Muscle layer of colon (tissue), 2 donors: Measurements from ENCODE around the gene CBARP.
A peak's percentile ranks its signal among the peaks of the same experiment; 100 is the strongest.

Experiments
- H3K27ac ChIP-seq: one replicate; pipeline ENCODE4 v1.7.0; 2013; ENCODE audit warnings: low read depth, mild to moderate bottlenecking, low read length, moderate library complexity
- H3K27me3 ChIP-seq, 2 donors: one replicate each; pipeline ENCODE4 v1.7.0; 2013; ENCODE audit warnings: low read length in 2 of 2, mild to moderate bottlenecking in 2 of 2; ENCODE audit not compliant: insufficient read depth in 2 of 2, control insufficient read depth in 1 of 2
- H3K36me3 ChIP-seq: one replicate; pipeline ENCODE4 v1.7.0; 2013; ENCODE audit warnings: mild to moderate bottlenecking, low read length; ENCODE audit not compliant: insufficient read depth
- H3K4me1 ChIP-seq: one replicate; pipeline ENCODE4 v1.7.0; 2013; ENCODE audit warnings: mild to moderate bottlenecking, low read length; ENCODE audit not compliant: insufficient read depth
- H3K4me3 ChIP-seq, 2 donors: one replicate each; pipeline ENCODE4 v1.7.0; 2013; ENCODE audit warnings: low read length in 2 of 2, low read depth in 1 of 2, mild to moderate bottlenecking in 1 of 2, moderate library complexity in 1 of 2
- H3K9ac ChIP-seq: one replicate; pipeline ENCODE4 v1.7.0; 2013; ENCODE audit warnings: low read length
- H3K9me3 ChIP-seq: one replicate; pipeline ENCODE4 v1.7.0; 2013; ENCODE audit warnings: mild to moderate bottlenecking, low read length
- donor health status: abdominal sarcoma.
- donor health status: Adenocarcinoma of cecum.

Gene CBARP

DNA sequence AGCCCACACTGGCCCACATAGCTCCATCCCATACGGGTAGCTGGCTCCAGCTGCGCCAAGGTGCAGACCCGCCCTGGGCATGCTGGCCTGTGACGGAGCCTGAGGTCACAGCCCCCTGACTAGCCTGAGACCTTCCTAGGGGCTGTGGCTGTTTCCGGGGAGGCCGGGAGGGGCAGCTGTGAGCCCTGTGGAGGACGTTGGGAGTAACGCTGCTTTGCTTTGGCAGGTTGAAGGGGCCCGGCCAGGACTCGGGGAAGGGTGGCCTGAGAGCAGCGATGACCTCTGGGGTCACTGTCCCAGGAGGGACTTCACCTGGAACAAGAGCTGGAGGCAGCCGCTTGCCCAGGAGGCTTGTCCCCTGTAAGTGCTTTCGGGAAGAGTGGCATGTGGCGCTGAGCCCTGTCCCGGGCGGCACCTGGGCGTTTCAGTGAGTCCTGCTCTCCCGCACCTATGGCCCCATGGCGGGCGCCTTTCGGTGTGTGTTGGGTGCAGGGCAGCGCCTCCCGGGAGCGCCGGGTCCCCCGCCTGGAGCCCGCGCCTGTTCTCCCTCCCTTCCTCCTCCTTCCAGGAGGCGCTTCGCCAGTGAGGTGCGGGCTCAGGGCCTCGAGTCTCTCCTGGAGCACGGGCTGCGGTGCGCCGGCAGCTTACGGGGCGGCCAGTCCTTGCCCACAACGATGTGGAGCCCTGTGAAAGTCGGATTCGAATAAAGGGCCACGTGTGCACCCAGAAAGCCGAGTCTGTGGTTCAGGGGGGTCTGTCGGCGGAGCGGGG is 36.5 kb upstream of the CBARP start:
- Histone ChIP-seq H3K4me3 (peak overlapping the region in 1 of 2 donors; percentile 23), H3K4me1 (peaks cover 55% of the 10 kb centered on the region), H3K27ac (peak overlapping the region; percentile 89), H3K27me3 (no peaks in the 10 kb centered on the region), H3K9me3 (no peaks in the 10 kb centered on the region), H3K9ac (no peak overlapping the region), H3K36me3 (peaks cover 51% of the 10 kb centered on the region)

DNA sequence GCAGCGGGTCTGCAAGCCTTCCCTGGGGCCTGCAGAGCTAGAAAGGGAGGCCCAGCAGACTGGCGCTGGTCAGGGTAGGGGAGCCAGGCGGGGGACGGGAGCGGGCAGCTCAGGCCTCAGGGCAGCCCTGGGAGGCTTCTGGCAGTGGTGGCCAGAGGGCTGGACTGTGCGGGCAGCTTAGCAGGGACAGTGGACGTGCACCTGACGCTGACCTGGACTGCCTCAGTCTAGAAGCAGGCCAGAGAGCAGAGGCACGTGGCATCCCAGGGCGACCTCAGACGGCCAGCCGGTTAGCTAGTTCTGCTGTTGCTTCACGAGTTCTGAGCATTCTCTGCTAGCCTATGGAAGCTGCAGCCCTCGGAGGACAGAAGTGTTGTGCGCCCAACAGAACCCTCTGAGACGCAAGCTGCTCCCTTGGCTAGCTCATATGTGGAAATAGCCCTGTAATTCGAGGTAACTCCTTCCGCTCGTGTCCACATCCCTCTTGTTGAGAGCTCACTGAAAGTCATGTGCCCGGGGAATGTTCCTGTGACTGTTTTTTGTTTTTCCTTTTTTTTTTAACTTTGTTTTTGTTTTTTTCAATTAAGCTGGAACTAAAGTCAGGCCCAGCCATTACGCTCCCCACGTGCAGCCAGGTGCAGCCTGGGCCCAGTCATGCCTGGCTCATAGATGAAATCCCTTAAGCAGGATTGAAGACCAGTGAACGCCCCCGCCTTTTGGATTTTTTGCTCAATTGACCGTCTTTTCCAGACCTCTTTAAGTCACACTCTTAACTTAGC is 35.6 kb upstream of the CBARP start:
- Histone ChIP-seq H3K4me1 (peaks cover 59% of the 10 kb centered on the region), H3K27ac (peak overlapping the region; percentile 98), H3K9me3 (no peaks in the 10 kb centered on the region), H3K27me3 (no peaks in the 10 kb centered on the region), H3K4me3 (peak overlapping the region in 1 of 2 donors; percentile 11), H3K9ac (no peak overlapping the region), H3K36me3 (peaks cover 45% of the 10 kb centered on the region)

DNA sequence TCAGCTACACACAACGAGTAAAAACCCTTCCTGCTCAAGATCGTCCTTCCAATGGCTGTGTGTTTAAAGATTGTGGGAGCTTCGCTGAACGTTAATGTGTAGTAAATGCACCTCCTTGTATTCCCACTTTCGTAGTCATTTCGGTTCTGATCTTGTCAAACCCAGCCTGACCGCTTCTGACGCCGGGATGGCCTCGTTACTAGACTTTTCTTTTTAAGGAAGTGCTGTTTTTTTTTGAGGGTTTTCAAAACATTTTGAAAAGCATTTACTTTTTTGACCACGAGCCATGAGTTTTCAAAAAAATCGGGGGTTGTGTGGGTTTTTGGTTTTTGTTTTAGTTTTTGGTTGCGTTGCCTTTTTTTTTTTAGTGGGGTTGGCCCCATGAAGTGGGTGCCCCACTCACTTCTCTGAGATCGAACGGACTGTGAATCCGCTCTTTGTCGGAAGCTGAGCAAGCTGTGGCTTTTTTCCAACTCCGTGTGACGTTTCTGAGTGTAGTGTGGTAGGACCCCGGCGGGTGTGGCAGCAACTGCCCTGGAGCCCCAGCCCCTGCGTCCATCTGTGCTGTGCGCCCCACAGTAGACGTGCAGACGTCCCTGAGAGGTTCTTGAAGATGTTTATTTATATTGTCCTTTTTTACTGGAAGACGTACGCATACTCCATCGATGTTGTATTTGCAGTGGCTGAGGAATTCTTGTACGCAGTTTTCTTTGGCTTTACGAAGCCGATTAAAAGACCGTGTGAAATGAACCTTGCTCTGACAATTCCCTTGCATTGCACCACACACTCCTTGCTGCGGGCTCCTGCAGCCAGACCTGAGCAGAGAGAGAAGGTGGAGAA is 34.8 kb upstream of the CBARP start:
- Histone ChIP-seq H3K4me1 (peaks cover 67% of the 10 kb centered on the region), H3K9me3 (no peaks in the 10 kb centered on the region), H3K9ac (peak overlapping the region; percentile 91), H3K36me3 (peaks cover 45% of the 10 kb centered on the region), H3K27ac (peak overlapping the region; percentile 98), H3K4me3 (peak overlapping the region; percentile 2 to 83), H3K27me3 (no peaks in the 10 kb centered on the region)

DNA sequence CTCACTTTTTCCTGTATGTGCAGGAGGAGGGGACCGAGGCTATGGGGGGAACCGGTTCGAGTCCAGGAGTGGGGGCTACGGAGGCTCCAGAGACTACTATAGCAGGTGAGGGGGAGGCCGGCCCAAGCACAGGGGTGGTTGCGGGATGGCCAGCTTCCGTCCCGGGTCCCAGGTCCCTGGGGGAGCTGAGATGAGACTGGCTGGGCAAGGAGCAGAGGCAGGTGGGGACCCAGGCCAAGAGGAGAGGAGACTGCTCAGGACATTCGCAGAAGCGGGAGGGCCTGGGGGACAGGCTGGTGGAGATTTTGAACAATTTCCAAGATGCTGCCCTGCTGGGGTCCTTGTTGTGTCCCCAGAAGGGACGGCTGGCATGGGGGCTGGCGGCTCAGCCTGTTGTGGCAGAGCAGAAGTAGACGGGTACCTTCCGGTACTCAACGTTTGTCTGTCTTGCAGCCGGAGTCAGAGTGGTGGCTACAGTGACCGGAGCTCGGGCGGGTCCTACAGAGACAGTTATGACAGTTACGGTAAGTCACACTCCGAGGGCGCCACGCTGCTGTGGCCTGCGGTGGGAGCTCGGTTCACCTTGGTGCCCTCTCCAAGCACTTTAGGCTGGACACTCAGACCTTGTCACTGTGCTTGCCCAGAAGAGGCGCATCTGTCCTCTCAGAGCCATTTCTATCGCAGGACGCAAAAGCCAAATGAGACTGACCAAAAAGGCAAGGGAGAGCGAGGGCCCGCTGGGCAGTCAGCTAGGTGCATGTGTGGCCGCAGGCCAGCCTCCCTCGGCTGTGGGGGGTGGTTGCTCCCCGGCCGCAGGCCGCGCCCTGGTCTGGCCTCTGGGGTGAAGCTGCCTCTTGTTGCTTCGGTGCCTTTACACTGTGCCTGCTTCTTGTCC is 34.0 kb upstream of the CBARP start:
- Histone ChIP-seq H3K27ac (peak overlapping the region; percentile 98), H3K9ac (peak overlapping the region; percentile 91), H3K4me3 (peak overlapping the region; percentile 21 to 83), H3K36me3 (peaks cover 45% of the 10 kb centered on the region), H3K27me3 (no peaks in the 10 kb centered on the region), H3K4me1 (peaks cover 73% of the 10 kb centered on the region), H3K9me3 (no peaks in the 10 kb centered on the region)

DNA sequence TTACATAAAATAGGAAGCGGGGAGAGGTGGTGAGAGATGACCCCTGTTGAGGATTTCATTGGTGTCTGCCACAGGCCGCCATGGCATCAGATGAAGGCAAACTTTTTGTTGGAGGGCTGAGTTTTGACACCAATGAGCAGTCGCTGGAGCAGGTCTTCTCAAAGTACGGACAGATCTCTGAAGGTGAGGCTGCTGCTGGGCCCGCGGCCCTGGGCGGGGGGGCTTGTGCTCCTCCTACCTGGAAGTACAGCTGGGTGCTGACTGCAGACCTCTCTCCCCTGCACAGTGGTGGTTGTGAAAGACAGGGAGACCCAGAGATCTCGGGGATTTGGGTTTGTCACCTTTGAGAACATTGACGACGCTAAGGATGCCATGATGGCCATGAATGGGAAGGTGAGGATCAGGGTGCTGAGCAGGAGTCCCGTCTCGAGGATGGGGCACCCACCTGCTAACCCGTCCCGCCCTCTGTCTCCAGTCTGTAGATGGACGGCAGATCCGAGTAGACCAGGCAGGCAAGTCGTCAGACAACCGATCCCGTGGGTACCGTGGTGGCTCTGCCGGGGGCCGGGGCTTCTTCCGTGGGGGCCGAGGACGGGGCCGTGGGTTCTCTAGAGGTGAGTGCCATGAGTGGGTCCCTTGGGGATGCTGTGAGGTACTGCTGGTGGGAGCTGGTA is 33.2 kb upstream of the CBARP start:
- no peaks in the 10 kb centered on the region for H3K27me3 ChIP-seq
- peaks cover 45% of the 10 kb centered on the region for H3K36me3 ChIP-seq
- peak overlapping the region; percentile 91 for H3K9ac ChIP-seq
- H3K4me1 ChIP-seq: peaks cover 69% of the 10 kb centered on the region
- peak overlapping the region; percentile 76 to 83 for H3K4me3 ChIP-seq
- H3K9me3 ChIP-seq: no peaks in the 10 kb centered on the region
- H3K27ac ChIP-seq: peak overlapping the region; percentile 98

DNA sequence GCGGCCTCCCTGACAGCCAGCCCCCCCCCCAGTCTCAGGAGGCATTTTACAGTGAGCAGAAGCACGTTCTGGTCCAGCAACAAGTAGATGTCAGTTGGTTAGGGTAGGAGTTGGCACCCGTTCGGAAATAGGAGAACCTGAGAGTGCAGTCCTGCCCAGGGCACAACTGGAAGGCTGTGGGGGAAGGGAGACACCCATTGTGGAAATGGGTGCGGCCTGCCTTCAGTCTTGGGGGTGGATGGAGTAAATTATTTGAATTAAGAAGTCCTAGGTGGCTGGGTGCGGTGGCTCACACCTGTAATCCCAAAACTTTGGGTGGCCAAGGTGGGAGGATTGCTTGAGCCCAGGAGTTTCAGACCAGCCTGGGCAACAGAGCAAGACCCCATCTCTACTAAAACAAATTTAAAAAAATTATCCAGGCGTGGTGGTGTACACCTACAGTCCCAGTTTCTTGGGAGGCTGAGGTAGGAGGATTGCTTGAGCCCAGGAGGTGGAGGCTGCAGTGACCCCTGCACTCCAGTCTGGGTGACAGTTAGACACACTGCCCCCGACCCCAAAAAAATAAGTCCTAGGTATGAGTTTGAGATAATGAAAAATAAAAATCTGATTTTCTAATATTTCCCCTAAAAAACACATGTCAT is 32.5 kb upstream of the CBARP start:
- peak overlapping the region; percentile 98 for H3K27ac ChIP-seq
- peak overlapping the region; percentile 76 to 83 for H3K4me3 ChIP-seq
- H3K36me3 ChIP-seq: peaks cover 45% of the 10 kb centered on the region
- peak overlapping the region; percentile 91 for H3K9ac ChIP-seq
- peaks cover 72% of the 10 kb centered on the region for H3K4me1 ChIP-seq
- no peaks in the 10 kb centered on the region for H3K27me3 ChIP-seq
- no peaks in the 10 kb centered on the region for H3K9me3 ChIP-seq

DNA sequence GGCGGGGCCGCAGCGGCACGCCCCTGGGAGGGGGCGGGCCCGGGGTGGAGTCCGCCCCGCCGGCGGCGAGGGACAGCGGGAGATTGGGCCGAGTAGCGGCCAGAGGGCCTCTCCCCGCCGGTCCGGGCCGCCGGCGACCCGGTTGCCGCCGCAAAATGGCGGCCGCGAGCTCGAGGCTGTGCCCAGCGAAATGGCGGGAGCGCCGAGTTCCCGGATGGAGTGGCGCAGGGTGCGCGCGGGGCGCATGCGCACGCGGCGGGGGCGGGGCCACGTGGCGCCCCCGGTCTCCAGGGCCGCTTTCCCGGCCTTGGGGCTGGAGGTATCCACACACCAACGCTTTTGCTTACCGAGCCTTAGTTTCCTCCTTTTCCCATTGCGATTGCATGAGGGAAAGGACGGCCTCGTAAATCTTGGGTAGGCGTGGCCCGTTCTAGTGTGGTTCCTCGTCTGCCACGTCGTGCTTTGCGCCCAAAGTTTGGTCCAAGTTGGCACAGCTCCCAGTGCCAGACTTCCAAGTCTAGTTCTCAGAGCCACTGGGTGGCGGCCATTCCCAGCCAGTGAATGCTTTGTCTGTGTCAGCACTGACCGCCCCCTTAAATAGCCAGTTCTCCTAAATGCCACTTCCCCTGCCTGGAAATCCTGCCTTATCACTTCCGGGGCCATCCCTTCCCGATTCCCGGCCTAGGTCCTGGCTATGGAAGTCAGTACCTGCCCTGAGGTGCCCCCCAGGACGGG is 31.8 kb upstream of the CBARP start:
- Histone ChIP-seq H3K36me3 (peaks cover 42% of the 10 kb centered on the region), H3K4me3 (peak overlapping the region; percentile 76 to 83), H3K4me1 (peaks cover 68% of the 10 kb centered on the region), H3K27me3 (no peaks in the 10 kb centered on the region), H3K27ac (peak overlapping the region; percentile 98), H3K9ac (peak overlapping the region; percentile 91), H3K9me3 (no peaks in the 10 kb centered on the region)

DNA sequence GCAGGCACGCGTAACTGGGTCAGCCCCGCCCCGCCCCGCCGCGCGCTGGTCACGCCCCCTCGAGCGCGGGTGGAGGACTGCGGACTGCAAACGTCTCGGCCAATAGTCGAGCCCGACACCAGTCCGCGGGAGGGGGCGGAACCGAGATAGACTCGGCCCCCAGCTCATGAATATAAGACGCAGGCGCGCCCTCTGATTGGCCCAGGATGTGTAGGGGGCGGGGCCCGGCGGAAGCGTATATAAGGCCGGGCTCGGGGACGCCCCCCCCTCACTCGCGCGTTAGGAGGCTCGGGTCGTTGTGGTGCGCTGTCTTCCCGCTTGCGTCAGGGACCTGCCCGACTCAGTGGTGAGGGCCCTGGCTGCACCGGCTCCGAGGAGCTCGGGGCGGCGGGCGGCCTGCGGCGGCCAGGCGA is 31.3 kb upstream of the CBARP start, which contains the start of gene CIRBP:
TSS of gene CIRBP (plus strand) at position 268 of the 413 bp plus-strand sequence. CDS start 1,602 bp downstream, outside the sequence.
- H3K4me1 ChIP-seq: peaks cover 63% of the 10 kb centered on the region
- H3K27ac ChIP-seq: peak within 1 kb of the TSS; percentile 98
- H3K4me3 ChIP-seq: peak within 1 kb of the TSS; percentile 76 to 83
- peaks cover 36% of the 10 kb centered on the region for H3K36me3 ChIP-seq
- H3K9me3 ChIP-seq: no peaks in the 10 kb centered on the region
- peak within 1 kb of the TSS; percentile 91 for H3K9ac ChIP-seq
- no peaks in the 10 kb centered on the region for H3K27me3 ChIP-seq

DNA sequence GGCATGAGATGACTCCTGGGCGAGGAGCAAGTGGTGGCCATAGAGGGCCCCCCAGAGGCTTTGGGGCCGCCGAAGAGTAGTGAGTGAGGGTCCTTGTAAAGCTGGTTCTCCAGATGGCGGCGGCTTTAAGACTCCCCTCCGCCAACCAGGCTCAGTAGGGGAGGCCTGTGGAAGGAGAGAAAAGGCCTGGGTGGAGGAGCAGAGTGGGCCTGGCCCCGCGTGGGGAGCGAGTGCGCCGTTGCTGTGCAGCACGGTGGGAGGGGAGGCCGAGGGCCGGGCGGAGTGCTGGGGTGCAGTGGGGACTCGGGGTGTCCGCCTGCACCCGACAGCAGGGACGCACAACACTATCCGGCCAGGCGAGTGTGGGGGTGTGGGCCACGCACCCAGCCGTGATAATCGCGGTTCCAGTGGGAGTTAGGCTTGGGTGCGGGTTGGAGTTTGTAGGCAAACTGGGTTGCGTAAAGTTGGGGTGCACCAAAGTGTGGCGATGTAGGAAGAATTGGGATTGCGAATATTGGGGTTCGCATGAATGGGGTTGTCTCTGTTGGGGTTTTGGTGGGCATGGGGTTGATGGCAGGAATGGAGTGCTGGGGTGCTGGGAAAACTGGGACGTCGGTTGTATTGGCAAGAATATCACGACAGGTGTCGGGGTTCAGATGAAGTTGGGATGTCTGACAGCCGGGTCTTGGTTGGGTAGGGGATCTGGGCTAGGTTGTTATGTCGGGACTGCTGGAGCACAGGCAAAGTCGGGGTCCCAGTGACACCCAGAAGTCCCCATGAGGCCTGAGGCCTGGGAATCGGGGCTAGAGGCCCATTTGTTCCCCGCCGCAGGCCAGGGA is 30.6 kb upstream of the CBARP start:
- Histone ChIP-seq H3K9me3 (no peaks in the 10 kb centered on the region), H3K4me3 (peak overlapping the region in 1 of 2 donors; percentile 39), H3K4me1 (peaks cover 56% of the 10 kb centered on the region), H3K36me3 (peaks cover 30% of the 10 kb centered on the region), H3K27me3 (no peaks in the 10 kb centered on the region), H3K9ac (peak overlapping the region; percentile 79), H3K27ac (peak overlapping the region; percentile 98)
